Measurements from ENCODE around the gene PACS1.

GRCh38 chr11:66037327-66037726 lies 32.7 kb upstream of the PACS1 start:
- no peak for TF ChIP-seq CTCF (IDR thresholded peaks at IDR 0.05)
- TF ChIP-seq EP300 (IDR thresholded peaks at IDR 0.05), result no peak
